NB4 (cell line): ENCODE measurements around the gene MAPK8IP3.

Experiments
- POLR2A ChIP-seq: IDR thresholded peaks from 2 replicates; pipeline ENCODE4 v1.6.1; 2011; ENCODE audit warnings: mild to moderate bottlenecking; ENCODE audit not compliant: insufficient read length; ENCODE audit errors: extremely low read depth
- TF ChIP-seq, protein P1 (sequence below): IDR thresholded peaks from one replicate; pipeline ENCODE4 v1.5.1; 2012; ENCODE audit warnings: low read depth, low read length

DNA sequence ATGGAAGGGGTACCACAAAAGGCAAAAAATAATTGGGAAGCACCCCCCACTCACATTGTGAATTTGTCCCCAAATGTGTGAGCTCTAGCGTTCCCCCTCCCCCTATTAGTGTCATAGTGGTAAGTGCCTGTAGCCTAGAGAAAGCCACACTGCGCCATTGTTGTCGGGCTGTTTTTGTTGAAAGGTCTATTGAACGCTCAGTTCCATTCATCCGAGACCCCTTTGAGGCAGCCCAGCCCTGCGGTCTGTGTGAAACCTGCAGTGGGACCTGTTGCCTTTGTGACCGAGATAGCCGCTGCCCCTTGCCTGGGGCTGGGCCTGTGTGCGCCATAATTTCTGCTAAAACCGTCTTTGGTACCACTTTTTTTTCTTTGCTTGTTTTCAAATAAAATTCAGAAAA lies 25.0 kb upstream of the MAPK8IP3 start:
- TF ChIP-seq, protein P1, sequence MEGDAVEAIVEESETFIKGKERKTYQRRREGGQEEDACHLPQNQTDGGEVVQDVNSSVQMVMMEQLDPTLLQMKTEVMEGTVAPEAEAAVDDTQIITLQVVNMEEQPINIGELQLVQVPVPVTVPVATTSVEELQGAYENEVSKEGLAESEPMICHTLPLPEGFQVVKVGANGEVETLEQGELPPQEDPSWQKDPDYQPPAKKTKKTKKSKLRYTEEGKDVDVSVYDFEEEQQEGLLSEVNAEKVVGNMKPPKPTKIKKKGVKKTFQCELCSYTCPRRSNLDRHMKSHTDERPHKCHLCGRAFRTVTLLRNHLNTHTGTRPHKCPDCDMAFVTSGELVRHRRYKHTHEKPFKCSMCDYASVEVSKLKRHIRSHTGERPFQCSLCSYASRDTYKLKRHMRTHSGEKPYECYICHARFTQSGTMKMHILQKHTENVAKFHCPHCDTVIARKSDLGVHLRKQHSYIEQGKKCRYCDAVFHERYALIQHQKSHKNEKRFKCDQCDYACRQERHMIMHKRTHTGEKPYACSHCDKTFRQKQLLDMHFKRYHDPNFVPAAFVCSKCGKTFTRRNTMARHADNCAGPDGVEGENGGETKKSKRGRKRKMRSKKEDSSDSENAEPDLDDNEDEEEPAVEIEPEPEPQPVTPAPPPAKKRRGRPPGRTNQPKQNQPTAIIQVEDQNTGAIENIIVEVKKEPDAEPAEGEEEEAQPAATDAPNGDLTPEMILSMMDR, result no peak
- TF ChIP-seq POLR2A, result no peak
